ENCODE measurements around the gene DEFB129. TPM values are rescaled to one million over a fixed set of nuclear protein-coding genes. Genes with fewer than 3 reads are reported as not detected.
"Not testable (repeated sequence)": the region's sequence is repeated elsewhere in the genome, so short reads cannot be mapped to it uniquely, and the experiment has no call there.

The DEFB129 gene
- total RNA-seq, 1 experiment from 2014 or later, result not detected

GRCh38 chr20:235891-236290 is 8.8 kb downstream of the DEFB129 start:
- no peak for DNase-seq
- H3K9me3 ChIP-seq, result no peaks in the 10 kb centered on the region
- no peaks in the 10 kb centered on the region for H3K27me3 ChIP-seq
- no peak overlapping the region for H3K4me3 ChIP-seq
- no peaks in the 10 kb centered on the region for H3K36me3 ChIP-seq

- no peaks in the 10 kb centered on the region for H3K27me3 ChIP-seq
- no peak overlapping the region for H3K4me3 ChIP-seq
- H3K9me3 ChIP-seq, result no peaks in the 10 kb centered on the region
- H3K36me3 ChIP-seq, result no peaks in the 10 kb centered on the region
- DNase-seq, result no peak
Observed at GRCh38 chr20:237489-237888, 10.4 kb downstream of the DEFB129 start.

GRCh38 chr20:237929-238328 is 10.9 kb downstream of the DEFB129 start:
- no peaks in the 10 kb centered on the region for H3K36me3 ChIP-seq
- DNase-seq, result no peak
- H3K9me3 ChIP-seq, result no peaks in the 10 kb centered on the region
- H3K27me3 ChIP-seq, result no peaks in the 10 kb centered on the region
- no peak overlapping the region for H3K4me3 ChIP-seq

- Histone ChIP-seq H3K9me3 (no peaks in the 10 kb centered on the region), H3K4me3 (no peak overlapping the region), H3K27me3 (no peaks in the 10 kb centered on the region), H3K36me3 (no peaks in the 10 kb centered on the region)
- no peak for DNase-seq
Observed at GRCh38 chr20:242905-243304, 15.8 kb downstream of the DEFB129 start.

GRCh38 chr20:251354-251753 is 24.3 kb downstream of the DEFB129 start:
- no peaks in the 10 kb centered on the region for H3K27me3 ChIP-seq
- H3K4me3 ChIP-seq, result no peak overlapping the region
- DNase-seq, result no peak
- no peaks in the 10 kb centered on the region for H3K9me3 ChIP-seq
- no peaks in the 10 kb centered on the region for H3K36me3 ChIP-seq

GRCh38 chr20:252801-253200 is 25.7 kb downstream of the DEFB129 start:
- no peaks in the 10 kb centered on the region for H3K36me3 ChIP-seq
- H3K9me3 ChIP-seq, result no peaks in the 10 kb centered on the region
- no peaks in the 10 kb centered on the region for H3K27me3 ChIP-seq
- H3K4me3 ChIP-seq, result no peak overlapping the region
- no peak for DNase-seq

GRCh38 chr20:253447-253846 is 26.4 kb downstream of the DEFB129 start:
- not testable (repeated sequence) for H3K9me3 ChIP-seq, H3K4me3 ChIP-seq, H3K27me3 ChIP-seq, H3K36me3 ChIP-seq, DNase-seq

GRCh38 chr20:257419-257818 is 30.4 kb downstream of the DEFB129 start, which contains the start of gene DEFB132:
TSS of gene DEFB132 (plus strand) at chr20:257724. CDS start at chr20:257779, 55 bp downstream.
- Histone ChIP-seq H3K4me3 (no peak within 1 kb of the TSS), H3K9me3 (no peaks in the 10 kb centered on the region), H3K36me3 (no peaks in the 10 kb centered on the region), H3K27me3 (no peaks in the 10 kb centered on the region)
- no peak for DNase-seq

GRCh38 chr20:258269-258858 is 31.3 kb downstream of the DEFB129 start:
- Histone ChIP-seq H3K4me3 (no peak overlapping the region), H3K27me3 (no peaks in the 10 kb centered on the region), H3K36me3 (no peaks in the 10 kb centered on the region), H3K9me3 (no peaks in the 10 kb centered on the region)
- no peak for DNase-seq

GRCh38 chr20:258963-259362 is 31.9 kb downstream of the DEFB129 start:
- Histone ChIP-seq H3K27me3 (no peaks in the 10 kb centered on the region), H3K9me3 (no peaks in the 10 kb centered on the region), H3K4me3 (no peak overlapping the region), H3K36me3 (no peaks in the 10 kb centered on the region)
- no peak for DNase-seq

- Histone ChIP-seq H3K36me3 (no peaks in the 10 kb centered on the region), H3K4me3 (no peak overlapping the region), H3K9me3 (no peaks in the 10 kb centered on the region), H3K27me3 (no peaks in the 10 kb centered on the region)
- DNase-seq, result no peak
Observed at GRCh38 chr20:259981-260380, 32.9 kb downstream of the DEFB129 start.

GRCh38 chr20:263701-264100 is 36.6 kb downstream of the DEFB129 start:
- Histone ChIP-seq H3K36me3 (no peaks in the 10 kb centered on the region), H3K27me3 (no peaks in the 10 kb centered on the region), H3K4me3 (no peak overlapping the region), H3K9me3 (no peaks in the 10 kb centered on the region)
- no peak for DNase-seq

GRCh38 chr20:266596-267562 is 39.8 kb downstream of the DEFB129 start:
- Histone ChIP-seq H3K27me3 (no peaks in the 10 kb centered on the region), H3K36me3 (no peaks in the 10 kb centered on the region), H3K4me3 (peak overlapping the region; percentile 46), H3K9me3 (no peaks in the 10 kb centered on the region)
- DNase-seq, result peak; percentile 72

- Histone ChIP-seq H3K36me3 (no peaks in the 10 kb centered on the region), H3K4me3 (no peak overlapping the region), H3K9me3 (no peaks in the 10 kb centered on the region), H3K27me3 (no peaks in the 10 kb centered on the region)
- DNase-seq, result no peak
Observed at GRCh38 chr20:270517-270916, 43.5 kb downstream of the DEFB129 start.

- Histone ChIP-seq H3K9me3 (no peaks in the 10 kb centered on the region), H3K36me3 (no peaks in the 10 kb centered on the region), H3K27me3 (no peaks in the 10 kb centered on the region), H3K4me3 (no peak overlapping the region)
- no peak for DNase-seq
Observed at GRCh38 chr20:271069-271468, 44.0 kb downstream of the DEFB129 start.

GRCh38 chr20:271528-271927 is 44.5 kb downstream of the DEFB129 start:
- DNase-seq, result no peak
- Histone ChIP-seq H3K4me3 (no peak overlapping the region), H3K27me3 (no peaks in the 10 kb centered on the region), H3K9me3 (no peaks in the 10 kb centered on the region), H3K36me3 (no peaks in the 10 kb centered on the region)

GRCh38 chr20:272718-273117 is 45.7 kb downstream of the DEFB129 start:
- no peaks in the 10 kb centered on the region for H3K36me3 ChIP-seq
- DNase-seq, result no peak
- no peak overlapping the region for H3K4me3 ChIP-seq
- no peaks in the 10 kb centered on the region for H3K9me3 ChIP-seq
- H3K27me3 ChIP-seq, result no peaks in the 10 kb centered on the region

GRCh38 chr20:273884-274283 is 46.8 kb downstream of the DEFB129 start:
- no peak for DNase-seq
- Histone ChIP-seq H3K36me3 (no peaks in the 10 kb centered on the region), H3K9me3 (no peaks in the 10 kb centered on the region), H3K4me3 (no peak overlapping the region), H3K27me3 (no peaks in the 10 kb centered on the region)
